HG03342 (cell line): ENCODE measurements around the gene BCL7A.

Experiments
- ATAC-seq: cut with Tn5 transposase; IDR thresholded peaks from one replicate; pipeline ENCODE4 v1.9.1; 2021; ENCODE audit warnings: mild to moderate bottlenecking, moderate library complexity; ENCODE audit not compliant: unreplicated experiment

Gene BCL7A

DNA sequence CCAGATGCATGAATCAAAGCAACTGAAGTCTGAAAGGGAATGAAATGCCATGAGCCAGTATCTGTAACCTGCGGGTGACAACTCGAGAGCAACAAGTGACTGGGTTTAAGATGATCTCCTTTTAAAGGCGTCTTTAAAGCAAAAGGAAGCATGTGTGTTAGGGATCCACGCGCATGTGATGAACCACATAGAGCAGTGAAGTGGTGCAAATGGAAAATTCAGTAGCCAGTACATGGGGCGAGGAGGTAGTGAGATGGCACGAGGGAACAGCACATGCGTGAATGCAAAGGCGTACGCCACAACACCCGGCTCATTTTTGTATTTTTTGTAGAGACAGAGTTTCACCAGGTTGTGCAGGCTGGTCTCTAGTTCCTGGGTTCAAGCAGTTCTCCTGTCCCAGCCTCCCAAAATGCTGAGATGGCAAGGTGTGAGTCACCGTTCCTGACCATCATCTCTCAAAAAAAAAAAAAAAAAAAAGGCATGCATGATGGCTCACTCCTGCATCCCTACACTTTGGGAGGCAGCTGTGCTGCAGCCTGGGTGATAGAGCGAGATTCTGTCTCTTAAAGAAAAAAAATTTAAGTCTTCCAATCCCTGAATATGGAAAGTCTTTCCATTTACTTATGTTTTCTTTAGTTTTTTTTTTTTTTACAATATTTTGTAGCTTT lies 24.6 kb upstream of the BCL7A start:
- ATAC-seq = no peak

DNA sequence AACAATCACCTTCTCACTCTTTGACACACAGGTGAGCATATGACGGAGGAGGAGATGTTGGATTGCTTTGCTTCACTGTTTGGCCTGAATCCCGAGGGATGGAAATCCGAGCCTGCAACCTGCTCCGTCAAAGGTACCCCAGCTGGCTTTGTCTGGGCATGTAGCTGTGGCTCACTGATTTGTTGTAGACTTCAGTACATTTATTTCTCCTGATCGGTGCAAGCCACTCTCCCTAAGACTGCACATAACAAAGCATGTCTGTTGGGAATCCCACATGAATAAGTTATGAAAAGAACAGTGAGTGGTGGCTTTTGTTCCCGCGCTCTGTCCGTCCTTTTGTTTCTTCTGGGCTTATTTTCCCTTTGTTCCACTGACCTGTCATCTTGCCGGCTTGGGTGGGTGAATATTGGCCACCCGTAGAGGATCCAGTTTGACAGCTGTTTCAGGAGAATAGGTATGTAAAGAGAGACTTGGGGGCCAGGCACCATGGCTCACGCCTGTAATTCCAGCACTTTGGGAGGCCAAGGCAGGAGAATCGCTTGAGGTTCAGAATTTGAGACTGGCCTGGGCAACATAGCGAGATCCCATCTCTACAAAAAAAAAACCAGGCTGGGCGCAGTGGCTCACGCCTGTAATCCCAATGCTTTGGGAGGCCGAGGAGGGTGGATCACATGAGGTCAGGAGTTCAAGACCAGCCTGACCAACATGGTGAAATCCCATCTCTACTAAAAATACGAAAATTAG lies 20.0 kb upstream of the BCL7A start:
- ATAC-seq = no peak

DNA sequence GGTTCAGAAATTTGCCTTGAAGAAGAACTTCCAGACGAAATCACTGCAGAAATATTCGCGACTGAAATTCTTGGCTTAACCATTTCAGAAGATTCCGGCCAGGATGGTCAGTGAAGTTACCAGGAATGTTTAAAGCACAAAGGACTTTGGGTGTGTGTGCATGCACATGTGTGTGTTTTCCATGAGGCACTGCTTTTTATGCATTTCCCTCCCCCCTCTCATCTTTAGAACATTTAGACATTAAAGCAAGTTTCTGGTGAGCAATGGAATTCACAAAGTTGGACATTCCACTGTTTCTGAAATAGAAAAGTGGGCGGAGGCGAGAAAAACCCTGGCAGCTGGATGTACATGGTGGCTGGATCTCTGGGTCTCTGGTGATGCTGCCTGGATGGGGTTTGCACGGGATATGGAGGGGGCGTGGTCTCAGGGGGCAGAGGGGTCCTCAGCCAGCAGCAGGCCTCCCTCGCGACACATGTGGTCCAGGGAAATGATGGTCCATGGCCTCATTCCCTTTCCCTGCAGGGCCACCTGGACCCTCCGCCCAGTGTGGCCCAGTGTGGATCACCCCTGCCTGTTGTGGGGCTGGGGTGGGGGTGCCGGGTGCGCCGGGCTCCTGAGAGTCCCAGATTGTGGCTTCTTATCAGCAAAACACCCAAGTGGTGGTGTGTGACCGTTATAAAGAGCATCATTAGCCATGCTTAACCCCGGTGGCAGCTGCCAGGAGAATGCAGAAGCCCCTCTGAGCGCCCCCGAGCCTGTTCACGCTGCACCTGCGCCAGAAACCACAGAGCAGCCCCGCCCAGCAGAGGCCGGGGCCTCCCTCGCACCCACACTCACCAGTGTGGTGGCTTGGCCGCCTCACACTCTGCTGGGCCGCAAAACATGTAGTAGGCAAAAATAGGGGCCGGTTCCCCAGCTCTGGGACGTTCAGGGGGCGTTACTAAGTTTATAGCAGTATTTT lies 17.8 kb upstream of the BCL7A start:
- no peak for ATAC-seq

DNA sequence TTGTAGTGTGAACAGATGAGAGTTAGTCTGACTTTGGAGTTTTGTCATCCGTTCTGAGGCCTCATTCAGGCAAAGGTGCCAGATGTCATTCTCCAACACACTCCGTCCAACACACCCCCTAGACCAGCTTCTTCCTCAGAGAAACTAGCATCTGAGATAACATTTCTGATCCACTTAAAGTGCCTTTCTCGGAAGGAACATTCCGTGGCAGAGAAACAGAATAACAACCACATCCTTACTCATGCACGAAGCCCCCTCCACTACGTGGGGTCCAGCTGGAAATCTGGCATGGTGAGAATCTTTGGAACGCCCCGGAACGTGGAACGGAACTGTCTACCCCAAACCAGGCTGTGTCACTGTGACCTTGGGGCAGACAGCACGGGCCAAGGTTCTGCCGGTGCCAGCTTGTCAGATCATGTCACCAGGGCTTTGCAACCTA lies 17.0 kb upstream of the BCL7A start:
- no peak for ATAC-seq

DNA sequence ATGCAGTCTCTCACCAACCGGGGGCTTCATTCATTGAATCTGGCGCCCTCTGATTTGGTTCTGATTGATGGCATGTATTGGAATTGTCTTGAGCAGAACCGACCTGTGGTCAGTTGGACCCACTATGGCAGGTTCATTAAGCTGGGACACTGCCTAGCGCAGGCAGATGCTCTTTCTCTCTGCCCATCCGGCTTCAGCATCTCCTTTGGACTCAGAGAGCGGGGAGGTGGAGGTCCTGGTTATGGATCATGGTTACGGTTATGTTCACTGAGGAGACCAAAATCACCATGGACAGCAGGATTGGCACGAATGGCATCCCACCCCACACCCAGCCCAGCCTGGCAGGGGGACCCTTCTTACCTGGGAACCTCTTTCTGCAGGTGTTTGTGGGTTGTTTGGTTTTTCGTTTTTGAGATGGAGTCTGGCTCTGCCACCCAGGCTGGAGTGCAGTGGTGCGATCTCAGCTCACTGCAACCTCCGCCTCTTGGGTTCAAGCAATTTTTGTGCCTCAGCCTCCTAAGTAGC lies 16.4 kb upstream of the BCL7A start:
- ATAC-seq = no peak

DNA sequence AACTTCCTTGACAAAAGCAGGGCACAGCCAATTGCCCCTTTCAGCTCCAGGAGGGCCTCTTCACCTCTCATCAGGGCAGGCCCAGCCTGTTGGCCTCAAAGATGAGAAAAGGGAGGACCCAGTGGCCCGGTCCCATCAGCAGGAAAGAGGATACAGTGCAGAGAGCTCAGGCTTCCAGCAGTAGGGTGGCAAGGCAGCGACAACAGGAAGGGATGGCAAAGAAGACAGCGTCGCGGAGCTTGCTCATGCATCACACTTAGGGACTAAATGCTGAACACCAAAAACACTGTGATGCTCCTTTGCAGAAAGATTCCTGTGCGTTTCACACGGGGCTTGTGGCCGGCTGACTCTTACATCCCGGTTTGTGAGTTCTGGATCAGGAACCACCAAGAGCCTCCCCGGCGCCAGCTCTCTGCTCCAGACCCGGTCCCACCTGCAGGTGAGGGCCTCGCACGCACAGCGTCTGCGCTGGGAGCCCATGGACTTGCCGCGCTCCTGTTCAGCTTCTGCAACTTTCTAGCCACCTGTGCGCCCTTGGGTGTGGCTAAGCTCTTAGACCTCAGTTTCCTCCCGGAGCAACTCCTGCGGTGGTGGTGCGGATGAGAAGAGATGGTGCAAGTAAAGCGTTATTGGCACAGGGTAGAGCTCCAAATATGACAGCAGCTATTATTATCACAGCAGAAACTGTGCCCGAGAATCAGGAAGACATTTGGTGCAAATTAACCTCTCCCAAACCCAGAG lies 15.3 kb upstream of the BCL7A start:
- ATAC-seq = no peak

DNA sequence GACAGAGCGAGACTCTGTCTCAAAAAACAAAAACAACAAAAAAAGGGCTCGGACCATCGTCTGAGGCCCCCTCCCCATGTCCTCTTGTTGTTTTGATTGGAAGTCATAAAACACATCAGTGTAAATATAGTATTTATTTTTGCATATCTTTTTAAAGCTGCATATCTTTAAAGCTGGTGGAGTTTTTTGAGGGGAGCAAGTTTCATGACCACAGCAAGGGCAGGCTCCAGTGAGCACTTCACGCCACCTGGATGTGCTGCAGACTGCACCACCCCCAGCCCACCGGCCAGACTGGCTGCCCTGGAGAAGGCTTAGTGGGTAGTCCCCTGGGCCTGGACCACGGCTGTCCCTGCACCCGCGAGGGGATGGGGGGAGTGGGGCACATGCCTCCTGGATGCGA lies 11.9 kb upstream of the BCL7A start:
- peak; percentile 47 for ATAC-seq

DNA sequence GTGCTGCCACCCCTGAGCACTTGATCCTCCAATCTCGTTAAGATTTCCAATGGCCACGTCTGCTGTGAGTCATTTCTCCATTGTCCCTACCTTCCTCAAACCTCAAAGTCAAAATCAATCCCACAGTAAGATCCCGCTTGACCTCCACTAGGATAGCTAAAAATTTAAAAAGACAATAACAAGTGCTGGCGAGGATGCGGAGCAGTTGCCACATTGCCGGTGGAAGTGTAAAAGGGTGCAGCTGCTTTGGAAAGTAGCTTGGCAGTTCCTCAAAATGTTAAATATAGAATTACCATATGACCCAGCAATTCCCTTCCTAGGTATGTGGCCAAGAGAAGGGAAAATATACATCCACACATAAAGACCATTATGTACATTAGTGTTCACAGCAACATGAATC lies 9.5 kb upstream of the BCL7A start:
- ATAC-seq = no peak

DNA sequence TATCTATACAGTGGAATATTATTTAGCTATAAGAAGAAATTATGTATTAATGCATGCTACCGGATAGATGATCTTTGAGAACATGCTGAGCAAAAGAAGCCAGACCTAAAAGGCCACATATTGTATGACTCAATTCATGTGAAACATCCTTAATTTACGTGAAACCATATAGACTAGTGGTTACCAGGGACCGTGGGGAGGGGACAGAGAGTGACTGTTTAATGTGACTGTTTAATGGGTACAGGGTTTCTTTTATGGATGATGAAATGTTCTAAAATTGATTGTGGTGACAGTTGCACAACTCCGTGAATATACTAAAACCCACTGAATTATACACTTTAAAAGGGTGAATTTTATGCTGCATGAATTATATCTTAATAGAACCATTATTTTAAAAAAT lies 8.5 kb upstream of the BCL7A start:
- no peak for ATAC-seq

DNA sequence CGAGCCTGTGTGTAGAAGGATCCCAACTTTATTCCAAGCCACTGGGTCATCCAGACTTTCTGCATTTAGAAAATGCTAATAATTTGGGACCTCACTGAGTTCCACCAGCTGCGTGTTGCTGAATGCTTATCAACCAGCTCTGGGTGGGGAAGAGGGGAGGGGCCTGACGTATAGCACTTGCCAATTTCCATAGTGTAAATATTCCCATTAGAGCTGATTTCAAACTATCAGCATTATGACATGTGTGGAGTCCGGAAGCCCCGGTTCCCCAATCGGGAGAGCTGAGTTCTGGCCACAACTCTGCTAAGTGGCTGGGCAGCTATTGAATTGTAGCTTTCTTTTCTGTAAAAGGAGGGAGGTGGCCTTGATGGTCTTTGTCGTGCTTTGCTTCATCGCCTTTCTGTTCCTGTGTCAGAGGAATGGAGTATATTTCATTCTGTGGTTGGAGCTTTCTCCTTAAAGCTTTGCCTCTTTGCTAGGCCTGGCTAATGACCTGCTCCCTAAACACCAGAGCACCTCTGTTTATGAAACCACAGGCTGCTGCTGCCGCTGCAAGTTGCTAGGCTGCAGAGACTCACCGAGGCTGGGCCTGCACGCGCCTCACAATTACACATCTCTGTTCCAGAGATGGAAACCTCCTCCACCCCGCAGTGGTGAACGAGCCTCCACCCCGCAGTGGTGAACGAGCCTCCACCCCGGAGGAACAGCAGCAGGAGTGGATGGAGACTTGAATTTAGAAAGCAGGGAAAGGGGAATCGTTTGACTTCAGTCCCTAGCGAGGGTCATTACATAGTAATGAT lies 7.7 kb upstream of the BCL7A start:
- ATAC-seq = no peak

DNA sequence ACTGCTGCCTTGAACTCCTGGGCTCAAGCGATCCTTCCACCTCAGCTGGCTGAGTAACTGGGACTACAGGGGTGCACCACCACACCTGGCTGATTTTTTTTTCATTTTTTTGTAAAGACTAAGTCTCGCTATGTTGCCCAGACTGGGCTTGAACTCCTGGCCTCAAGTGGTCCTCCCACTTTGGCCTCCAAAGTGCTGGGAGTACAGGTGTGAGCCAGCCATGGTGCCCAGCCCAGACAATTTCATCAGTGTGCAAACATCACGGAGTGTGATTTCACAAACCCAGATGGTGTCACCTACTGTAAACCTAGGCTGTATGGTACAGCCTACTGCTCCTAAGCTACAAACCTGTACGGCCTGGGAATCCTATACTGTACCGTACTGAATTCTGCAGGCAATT lies 6.9 kb upstream of the BCL7A start:
- ATAC-seq = no peak

DNA sequence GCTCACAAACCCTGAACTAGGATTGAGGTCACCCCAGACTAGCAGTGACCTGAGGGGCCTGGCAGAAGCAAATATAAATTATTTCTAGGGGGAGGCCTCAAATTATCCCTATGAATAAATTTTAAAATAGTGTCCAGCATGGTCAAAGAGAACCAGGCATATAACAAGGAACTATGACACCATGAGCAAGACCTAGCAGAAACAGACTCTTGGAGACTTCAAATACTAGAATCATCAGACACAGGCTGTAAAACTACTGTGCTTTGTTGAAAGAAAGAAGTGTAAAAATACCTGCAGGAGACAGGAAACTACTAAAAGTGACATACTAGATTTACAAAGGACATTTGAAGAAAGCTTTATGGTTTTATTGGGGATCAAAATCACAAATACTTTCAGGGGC lies 3.2 kb upstream of the BCL7A start:
- ATAC-seq = no peak

DNA sequence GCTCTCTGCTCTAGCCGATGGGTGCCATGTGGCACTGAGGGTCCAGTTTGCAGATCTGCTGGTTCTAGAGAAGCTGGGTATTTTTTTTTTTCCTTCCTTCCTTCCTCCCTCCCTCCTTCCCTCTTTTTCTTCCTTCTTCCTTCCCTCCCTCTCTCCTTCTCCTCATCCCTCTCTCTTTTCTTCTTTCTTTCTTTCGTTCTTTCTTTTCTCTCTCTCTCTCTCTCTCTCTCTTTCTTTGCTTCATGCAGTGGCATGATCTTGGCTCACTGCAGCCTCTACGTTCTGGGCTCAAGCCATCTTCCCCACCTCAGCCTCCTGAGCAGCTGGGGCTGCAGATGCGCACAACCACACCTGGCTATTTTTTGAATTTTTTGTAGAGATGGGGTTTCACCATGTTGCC lies 2.7 kb upstream of the BCL7A start:
- no peak for ATAC-seq

DNA sequence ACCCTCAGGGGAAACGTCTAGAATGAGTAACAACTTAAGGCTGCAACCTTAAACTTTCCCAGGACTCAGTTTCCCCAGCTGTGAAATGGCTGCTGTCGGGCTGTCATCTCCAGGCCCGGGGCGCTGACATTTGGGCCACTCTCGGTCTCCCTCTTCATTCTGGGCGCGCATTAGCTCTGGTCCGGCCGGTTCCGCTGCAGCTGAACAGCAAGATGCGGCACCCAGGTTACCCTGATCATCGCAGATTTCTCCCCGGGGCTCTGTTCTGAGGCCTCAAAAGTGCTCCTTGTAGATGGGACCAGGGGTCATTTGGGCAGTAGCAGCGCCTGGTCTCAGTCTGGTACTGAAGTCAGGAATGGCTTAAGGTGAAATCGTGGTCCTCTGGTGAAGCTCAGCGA lies 890 bp upstream of the BCL7A start:
- no peak for ATAC-seq

DNA sequence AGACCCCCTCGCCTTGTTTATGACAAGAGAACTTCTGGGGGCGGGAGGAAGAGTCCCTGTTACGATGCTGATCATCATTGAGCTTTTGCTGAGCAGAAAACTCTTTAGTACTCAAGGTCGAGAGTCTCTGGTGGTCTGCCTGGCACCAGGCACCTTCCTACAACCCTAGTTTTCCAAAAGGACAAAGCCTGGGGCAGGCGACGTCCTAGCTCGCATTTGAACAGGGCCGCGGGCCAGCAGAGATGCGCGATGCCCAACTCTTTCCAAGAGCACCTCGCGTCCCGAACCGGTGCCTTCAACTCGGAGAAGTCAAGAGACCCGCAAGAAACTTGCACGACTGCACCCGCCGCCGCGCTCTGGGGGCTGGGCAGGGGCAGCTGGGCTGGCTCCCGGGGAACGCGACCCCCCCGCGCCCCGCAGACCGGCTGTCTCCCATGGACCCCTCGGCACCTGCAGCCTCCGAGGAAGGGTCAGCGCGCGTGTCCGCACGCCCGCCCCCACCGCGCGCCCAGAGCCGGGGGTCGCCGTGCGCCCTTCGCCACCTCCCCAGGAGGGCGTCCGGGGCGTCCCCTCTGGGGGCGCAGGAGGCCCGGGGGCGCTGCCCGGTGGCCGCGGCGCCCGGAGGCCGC lies 377 bp upstream of the BCL7A start:
- no peak for ATAC-seq

DNA sequence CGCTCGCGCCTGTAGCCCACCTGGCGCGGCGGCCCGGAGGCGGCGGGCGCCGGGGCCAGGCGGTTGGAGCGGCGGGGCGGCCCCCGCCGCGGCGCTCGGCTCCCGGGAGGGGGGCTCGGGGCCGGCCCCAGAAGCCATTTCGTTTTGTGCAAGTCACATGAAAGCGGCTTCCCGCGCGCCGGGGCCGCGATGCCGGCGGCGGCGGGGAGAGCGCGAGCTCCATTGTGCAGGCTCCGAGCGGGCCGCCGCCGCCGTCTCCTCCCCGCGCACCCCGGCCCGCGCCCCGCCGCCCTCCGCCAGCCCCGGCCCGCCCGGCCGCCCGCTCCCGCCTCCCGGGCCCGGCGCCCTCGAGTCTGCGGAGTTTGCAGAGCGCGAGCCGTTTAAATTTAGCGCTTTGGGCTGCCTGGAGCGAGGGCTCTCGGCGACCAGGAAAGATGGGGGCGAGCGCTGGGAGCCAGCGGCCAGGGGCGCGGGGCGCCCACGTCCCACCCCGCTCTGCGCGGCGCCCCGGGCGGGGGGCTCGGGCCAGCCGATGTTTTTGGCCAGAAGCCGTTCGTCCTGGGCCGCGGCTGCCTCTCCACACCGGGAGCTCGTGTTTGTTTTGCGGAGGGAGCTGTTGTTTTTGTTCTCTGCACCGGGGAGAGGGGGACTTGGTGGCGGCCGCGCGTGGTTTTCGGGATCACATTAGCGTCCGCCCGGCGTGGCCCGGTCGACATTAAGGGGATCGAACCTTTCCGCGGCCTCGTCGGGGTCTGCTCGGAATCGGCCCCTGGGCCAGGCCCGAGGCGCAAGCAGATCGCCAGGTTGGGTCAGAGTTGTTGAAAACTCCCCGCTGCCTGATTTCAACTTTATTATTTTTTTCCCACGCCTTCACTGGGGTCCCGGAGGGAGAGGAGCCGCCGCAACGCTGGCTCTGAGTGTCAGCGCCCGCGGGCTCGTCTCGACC lies 982 bp downstream of the BCL7A start:
- no peak for ATAC-seq

DNA sequence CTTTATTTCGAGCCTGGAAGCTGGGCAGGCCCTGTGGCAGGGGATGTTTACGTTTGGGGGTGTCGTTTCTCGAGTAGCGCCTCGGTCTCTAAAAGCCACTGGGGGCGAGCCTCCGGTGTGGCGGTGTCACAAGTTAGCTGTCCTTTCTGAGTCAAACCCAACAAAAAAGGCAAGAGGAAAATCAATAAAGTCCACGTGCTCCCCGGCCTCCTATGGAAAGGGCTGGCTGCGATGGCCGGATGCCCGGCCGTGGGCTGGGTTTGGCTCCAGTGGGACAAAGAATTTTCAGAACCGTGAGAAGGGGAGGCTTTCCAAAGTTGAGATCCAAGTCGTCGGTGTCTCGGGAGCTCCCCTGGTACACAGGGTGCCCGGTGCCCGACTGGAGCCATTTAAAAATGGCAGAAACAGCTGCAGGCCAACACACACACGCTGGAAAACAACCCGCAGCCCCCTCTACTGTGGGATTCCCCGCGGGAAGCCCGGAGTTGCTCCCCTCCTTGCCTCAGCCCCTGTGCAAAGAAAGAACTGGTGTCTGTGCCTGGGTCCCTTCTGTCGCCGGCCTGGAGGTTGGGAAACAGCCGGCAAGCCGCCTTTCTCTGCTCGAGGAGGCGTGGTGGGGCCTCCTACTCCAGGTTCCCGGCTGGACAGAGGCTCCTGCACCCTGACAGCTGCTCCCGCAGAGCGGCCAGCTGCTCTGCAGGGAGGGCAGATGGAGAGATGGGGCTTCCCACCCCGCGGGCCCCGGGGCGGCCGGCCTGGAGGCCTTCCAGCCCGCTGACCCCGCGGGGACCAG lies 1.9 kb downstream of the BCL7A start:
- ATAC-seq = no peak
